GM12878 (cell line): ENCODE results near the gene TRAP1.

Experiments used
- EP300 ChIP-seq, 2 experiments: fragments of 150-350 bp in 1 of 2; IDR thresholded peaks; 2 replicates each; pipeline ENCODE4 v1.6.1; 2011 to 2012; ENCODE audit warnings: low read depth in 2 of 2, low read length in 2 of 2, borderline replicate concordance in 1 of 2, improper control_type of control experiment in 1 of 2, inconsistent platforms in 1 of 2; ENCODE audit not compliant: control insufficient read depth in 1 of 2
- TF ChIP-seq, protein P1 (sequence below), 3 experiments: IDR thresholded peaks in 2 of 3; conservative IDR thresholded peaks in 1 of 3; 2 replicates each; pipeline ENCODE4 v1.5.1; 2011; ENCODE audit warnings: low read depth in 3 of 3, low read length in 3 of 3, mild to moderate bottlenecking in 3 of 3, control low read depth in 2 of 3, moderate library complexity in 2 of 3, inconsistent platforms in 1 of 3, mixed read lengths in 1 of 3; ENCODE audit not compliant: control insufficient read depth in 2 of 3, insufficient read depth in 1 of 3; ENCODE audit errors: extremely low read depth in 1 of 3

DNA sequence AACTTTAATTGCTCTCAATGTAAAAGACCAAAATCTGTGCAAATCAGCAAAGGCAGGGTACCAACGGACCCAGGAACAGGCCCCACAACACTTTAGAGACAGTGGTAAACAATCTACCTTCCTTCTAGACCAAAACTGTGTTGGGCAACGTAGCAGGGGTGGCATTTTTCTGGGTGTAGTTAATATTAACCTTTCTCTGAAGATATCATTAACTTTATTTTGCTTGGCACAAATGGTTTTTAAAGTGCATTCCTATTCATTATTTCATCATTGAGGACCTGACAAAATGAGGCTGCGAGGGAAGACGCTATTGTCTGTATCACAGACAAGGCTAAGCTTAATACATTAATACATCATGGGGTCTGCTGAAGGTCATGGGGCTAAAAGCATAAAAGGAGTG is 37.9 kb upstream of the TRAP1 start:
- TF ChIP-seq, protein P1, sequence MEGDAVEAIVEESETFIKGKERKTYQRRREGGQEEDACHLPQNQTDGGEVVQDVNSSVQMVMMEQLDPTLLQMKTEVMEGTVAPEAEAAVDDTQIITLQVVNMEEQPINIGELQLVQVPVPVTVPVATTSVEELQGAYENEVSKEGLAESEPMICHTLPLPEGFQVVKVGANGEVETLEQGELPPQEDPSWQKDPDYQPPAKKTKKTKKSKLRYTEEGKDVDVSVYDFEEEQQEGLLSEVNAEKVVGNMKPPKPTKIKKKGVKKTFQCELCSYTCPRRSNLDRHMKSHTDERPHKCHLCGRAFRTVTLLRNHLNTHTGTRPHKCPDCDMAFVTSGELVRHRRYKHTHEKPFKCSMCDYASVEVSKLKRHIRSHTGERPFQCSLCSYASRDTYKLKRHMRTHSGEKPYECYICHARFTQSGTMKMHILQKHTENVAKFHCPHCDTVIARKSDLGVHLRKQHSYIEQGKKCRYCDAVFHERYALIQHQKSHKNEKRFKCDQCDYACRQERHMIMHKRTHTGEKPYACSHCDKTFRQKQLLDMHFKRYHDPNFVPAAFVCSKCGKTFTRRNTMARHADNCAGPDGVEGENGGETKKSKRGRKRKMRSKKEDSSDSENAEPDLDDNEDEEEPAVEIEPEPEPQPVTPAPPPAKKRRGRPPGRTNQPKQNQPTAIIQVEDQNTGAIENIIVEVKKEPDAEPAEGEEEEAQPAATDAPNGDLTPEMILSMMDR (IDR thresholded peaks at IDR 0.05 in 2 of 3, conservative IDR thresholded peaks at IDR 0.05 in 1 of 3; ENCODE audit: control insufficient read depth in 2 of 3, extremely low read depth in 1 of 3, insufficient read depth in 1 of 3, low read depth in 3 of 3, low read length in 3 of 3) = no peak
- TF ChIP-seq EP300 (IDR thresholded peaks at IDR 0.05; ENCODE audit: borderline replicate concordance in 1 of 2, control insufficient read depth in 1 of 2, low read depth in 2 of 2, low read length in 2 of 2) = no peak
